ELF-1 (cell line): Measurements from ENCODE around the gene CORO7.

Experiments
- DNase-seq: peaks from one replicate; pipeline ENCODE4 v3.0.0-alpha.2; 2016; ENCODE audit warnings: low read depth, low spot score

CORO7 gene

DNA sequence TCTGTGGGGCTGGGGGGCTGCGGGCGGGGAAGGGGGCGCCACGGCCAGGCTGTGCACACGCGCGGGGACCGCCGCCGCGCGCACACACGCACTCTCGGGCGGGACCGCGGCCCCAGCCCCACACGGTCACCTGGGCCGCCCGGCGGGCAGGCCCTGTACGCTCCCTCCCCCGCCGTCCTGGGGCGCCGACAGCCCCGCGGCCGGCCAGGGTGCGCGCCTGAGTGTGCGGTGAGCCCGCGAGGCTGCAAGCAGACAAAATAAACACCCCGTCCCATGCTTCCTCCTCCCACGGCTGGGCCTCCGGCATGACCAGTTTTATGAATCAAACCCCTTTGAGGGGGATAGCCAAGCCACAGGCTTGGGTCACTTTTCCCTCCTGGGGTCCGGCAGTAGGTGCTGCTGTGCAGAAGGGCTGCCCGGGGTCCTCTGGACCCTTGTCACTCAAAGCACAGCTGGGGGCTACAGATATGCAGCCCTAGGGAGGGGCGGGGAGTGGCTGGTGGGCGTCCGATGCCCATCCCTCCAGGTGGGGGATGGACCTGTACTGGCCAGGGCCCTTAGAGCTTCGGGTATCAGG, 44.3 kb downstream of the CORO7 start:
- no peak for DNase-seq

DNA sequence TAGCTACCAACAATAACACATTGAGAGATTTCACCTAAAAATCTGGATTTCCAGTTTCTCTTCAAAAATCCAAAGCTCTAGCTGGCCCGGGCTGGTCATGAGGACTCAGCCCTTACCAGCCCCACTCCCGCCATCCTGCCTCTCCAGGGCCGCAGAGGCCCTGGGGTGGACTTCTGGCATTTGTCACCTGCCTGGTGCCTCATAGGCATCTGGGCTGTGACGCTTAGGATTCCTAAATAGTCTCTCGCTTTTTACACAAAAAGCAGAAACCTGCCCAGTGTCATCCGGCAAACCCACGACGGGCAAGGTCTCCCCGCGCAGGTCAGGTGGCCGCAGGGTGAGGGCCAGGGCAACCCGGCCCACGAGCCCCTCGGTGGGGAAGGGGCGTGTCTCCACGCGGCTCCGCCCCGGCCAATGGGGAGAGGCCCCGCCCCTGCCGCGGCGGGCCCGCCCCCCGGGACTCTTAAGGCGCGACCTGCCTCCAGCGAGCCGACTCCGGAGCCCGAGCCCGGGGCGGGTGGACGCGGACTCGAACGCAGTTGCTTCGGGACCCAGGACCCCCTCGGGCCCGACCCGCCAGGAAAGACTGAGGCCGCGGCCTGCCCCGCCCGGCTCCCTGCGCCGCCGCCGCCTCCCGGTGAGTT, 44.9 kb downstream of the CORO7 start, which contains the start of gene VASN:
Gene VASN, plus strand, starts transcription at position 492 of the 644 bp plus-strand sequence. CDS start 9,030 bp downstream, outside the sequence.
- peak; percentile 86 for DNase-seq

DNA sequence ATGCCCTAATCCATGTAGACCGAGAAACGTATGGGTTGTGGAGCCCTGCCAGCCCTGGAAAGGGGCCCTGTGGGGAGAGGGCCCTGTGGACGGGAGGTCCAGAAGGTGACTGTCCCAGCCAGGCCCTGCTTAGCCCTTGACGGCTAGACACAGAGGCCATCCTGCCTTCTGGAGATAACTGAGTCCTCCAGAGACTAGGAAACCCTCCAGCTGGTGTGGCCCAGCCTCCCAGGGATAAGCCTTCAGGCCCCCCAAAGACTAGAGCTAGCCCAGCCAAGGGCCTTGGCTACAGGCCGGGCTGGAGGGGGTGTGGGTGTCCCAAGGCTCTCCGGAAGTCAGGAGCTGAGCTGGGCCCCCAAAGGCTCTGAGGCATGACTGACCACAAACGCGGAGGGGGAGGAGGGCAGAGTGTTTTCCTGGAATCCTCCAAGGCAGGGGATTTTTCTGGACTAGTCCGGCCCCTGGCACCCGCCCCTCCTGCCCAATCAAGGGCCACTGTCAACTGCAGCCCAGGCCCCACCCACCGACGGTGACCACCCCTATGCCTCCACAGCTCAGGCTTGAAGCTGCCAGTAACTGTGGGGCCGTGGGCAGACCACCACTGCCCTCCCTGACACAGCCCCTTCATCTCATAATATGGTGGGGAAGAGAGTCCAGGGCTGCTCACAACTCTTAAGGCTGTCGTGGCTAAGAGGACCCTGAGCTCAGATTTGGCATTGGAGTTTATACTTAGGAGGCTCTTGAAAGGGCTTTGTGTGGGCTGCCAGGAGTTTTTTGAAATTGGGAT, 45.6 kb downstream of the CORO7 start:
- DNase-seq: no peak

DNA sequence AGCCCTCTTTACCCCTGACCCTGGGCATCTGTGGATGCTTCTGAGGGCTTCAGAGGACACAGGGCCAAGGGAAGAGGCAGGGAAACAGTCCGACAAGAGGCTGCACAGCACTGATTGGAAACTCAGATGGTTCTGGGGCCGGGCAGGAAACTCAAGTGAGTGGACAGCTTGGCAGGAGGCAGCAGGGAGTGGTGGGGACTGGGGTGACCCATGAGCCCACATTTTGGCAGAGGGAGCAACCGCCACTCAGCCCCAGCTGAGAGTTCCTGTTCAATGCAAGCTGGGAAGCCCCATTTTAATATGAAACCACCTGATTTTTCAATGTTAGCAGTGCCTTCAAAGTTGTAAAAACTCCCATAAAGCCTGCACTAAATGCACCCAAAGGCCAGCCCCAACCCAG, 46.2 kb downstream of the CORO7 start:
- no peak for DNase-seq

DNA sequence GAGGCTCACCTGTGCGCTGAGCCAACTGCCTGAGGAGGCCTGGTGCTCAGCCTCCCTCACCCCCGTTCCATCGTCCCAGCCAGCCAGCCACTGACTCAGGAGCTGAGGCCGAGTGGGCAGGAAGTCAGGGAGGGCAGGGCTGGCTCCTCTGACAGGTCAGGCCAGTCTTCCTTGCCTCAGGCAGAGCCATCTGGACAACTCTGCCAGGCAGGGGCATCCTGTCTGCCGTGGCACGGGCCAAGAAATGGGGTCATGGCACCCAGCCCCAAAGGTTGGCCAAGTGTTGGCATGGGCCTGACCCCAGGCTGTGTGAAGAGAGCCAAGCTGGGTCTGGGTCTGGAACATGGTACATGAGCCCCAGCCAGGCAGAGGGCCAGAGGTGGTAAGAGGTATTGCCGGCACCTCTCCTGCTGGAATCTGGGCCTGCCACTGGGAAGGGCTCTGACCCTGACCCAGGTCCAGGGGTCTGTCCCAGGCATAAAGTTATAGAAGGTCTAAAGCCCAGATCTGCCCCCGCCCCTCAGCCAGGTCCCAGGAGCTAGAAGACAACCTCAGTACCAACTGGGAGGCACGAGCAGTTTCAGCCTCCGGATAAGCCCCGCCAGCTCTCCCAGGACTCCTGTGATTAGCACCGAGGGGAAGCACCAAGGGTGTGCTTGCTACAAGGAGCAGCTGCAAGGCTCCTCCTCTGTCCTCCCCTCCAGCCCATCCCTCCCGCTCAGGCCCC, 47.2 kb downstream of the CORO7 start:
- DNase-seq: no peak

DNA sequence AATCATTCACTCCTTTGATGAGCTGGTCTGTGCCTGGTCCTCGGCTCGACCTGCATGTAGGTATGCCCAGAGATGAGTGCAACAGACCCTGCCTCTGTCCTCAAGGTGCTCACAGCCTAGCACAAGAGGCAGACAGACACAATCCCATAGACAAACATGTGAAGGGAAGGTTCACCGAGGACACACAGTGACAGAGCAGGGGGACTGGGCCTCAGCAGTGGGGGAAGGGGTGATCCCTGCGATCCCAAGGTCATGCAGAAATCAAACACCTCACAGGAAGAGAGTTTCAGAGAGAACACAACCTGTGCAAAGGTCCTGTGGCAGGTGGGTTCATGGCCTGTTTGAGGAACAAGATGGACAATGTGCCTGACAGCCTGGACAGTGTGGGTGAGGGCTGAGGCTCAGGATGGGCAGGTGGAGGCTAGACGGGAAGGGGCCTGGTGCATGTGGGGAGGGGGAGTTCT, 49.0 kb downstream of the CORO7 start:
- DNase-seq: no peak

DNA sequence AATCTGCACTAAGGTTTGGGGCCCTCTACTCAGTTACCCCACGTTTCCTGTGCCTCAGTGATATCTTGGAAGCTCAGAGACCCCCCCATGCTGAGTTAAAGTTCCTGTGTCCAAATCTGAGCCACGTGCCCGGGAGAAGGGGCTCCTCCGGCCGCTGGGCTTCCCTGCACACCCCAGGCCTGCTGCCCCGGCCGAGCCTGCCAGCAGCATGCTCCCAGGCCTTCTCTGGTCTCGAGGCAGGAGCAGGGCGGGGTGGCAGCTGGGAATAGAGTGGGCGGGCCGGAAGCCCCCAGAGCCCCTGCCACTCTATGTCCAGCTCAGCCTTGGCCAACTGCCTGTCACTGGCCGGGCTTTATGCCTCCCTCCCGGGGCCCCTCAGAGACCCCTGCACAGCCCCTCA, 50.4 kb downstream of the CORO7 start:
- DNase-seq: no peak

DNA sequence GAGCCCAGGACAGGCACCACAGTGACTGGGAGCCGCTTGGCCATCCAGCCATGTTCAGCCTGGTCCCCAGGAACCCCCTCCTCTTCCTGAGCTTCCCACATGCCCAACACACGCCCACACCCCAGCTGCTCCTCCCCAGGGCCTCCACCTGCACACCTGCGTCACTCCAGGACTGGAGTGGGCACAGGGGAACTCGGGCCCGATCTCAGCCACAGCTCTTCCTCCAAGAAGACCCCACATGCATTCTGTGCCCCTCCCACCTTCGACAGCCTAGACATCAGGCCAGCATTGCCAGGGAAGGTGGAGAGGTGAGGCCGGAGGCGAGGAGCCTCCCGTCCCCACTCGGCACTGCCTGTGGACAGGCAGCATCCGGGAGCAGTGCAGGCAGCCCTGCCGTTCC, 50.8 kb downstream of the CORO7 start:
- DNase-seq: no peak

DNA sequence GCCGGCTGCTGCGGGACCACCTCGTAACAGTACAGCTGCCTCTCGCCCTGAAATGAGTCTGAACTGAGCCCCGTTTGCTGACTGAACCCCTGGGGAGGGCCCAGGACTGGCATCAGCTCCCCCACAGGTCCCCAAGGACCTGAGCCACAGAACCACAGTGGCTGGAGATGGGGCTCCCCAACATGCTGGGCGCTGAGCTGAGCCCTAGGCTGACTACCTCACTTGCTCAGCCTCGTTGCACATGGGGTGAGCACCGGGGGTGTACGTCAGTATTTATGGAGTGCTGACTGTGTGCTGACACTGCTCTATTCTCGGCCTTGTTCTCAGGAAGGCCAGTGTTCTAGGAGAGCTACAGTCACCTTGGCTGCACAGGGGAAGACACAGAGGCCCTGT, 51.4 kb downstream of the CORO7 start:
- no peak for DNase-seq

DNA sequence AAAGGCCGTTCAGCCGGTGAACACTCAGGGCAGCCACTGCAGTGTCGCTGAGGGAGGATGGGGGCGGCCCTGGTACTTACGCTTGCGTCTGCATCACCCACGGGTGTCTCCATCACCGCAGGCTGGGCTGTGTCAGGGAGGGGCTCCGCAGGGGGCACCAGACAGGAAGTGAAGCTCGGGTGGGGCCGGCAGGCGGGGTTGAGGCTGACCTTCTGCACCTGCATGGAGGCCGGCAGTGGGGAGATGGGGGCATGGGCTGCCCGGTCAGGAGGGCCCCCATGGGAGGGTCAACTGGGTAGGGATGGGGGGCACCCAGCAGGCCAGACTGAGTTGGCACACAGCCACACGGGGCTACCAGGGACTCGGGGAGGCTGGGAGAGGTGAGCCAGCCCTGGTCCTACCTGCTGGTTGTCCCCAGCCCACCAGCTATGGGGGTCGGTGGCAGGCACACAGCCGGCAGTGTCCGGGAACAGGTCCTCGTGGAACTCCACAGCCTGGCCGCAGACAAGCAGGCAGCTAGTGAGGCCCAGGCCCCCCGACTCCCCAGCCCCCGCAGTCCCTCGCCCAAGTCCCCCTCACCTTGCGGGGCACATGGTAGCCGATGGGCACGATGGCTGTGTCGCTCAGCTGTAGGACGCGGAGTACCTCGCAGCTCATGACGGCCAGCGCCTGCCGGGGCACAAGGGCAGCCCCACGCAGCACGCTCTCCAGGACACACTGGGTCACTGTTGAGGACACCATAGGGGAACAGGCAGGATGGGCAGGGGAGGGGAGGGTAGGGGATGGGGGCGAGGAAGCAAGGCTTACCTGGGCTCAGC, 52.0 kb downstream of the CORO7 start:
- no peak for DNase-seq

DNA sequence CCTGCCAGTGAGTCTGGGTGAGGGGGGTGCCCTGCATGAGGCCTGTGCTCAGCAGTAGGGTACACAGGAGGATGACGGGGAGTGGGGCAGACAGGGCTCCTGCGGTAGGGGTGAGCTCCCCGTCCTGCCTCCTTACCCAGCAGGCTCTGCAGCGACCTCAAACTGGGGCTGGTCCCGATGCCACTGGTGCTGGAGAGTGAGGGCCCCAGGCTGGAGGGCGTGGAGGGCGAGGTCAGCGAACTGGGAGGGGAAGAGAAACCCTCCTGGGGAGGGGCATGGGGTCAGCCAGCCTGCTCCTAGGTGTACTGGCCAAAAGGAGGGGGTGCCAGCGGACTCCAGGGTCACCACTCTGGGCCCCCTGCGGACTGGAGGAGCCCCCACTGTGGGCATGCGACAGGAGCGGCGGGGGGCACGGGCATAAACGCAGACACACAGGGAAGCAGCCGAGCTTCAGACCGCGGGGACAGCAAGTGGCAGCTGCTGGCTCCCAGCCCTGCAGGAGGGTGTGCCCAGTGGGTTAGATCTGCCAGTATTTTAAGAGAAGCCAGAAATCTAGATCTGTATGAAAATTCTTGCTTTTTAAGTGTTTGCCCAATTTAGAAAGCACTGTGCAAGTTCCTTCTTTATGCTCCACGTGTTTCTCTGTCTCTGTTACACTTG, 53.8 kb downstream of the CORO7 start:
- DNase-seq: no peak

DNA sequence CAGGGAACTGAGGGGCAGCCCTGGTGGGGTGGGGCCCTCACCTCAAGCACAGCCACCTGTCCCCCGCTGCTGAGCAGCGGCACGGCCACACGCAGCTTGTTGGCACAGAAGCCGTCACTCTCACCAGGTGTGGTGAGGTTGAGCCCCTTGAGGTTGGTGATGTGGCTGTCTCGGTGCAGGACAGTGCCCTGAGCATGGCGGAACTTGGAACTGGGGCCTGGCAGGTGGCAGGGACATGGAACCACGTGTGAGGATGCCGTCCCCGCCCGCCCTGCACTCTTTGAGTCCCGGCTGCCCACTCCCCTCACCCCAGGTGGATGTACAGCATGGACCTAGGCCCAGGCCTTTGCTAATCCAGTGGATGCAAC, 54.5 kb downstream of the CORO7 start:
- no peak for DNase-seq

DNA sequence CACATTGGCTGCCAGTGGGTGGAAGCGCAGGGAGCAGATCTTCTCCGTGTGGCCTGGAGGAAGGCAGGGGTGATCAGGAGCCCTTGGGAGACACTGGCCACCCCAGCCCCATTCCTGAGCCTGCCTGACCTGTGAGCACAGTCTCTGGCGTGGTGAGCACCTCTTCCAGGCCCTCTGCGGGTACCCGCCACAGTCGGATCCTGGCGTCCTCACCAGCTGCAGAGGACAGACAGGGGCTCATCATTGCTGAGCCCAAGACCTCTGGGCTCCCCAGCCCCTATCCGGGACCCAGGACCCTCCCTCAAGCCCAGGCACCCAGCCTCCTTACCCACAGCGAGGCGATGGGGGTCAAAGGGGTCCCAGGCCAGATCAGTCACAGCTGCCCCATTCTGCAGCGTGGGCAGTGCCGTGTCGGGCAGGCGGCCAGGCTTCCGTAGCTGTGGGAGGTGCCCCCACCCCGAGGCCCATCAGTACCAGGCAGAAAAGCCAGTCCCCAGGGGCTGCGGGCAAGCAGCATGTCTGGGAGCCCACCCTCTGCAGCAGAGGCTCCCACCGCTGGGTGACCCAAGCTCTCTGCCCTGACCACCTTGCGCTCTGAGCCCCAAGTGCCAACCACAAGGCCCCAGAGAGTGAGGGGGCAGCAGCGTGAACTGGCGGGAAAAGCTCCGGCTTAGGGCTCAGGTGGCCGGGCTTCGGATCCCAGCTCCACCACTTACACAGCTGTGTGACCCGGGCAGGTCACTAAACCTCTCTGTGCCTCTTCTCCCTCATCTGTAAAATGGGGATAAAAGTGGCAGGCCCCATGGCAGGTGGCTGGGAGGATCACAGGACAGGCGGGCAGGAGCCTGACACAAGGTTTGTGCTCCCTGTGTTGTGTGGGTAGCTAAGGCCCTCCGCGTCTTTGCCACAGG, 55.1 kb downstream of the CORO7 start:
- no peak for DNase-seq

DNA sequence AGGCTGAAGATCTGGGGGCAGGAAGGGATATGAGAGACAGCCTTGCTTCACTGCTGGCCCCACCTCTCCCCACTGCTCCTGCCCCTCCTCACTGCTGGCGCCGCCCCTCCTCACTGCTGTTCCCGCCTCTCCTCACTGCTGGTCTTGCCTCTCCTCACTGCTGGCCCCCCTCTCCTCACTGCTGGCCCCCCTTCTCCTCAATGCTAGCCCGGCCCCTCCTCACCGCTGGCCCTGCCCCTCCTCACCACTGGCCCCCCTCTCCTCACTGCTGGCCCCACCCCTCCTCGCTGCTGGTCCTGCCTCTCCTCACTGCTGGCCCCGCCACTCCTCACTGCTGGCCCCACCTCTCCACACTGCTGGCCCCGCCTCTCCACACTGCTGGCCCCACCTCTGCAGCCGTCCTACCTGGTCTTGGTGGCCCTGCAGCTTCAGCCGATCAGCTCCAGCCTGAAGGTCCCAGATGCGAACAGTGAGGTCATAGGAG, 55.8 kb downstream of the CORO7 start:
- peak; percentile 83 for DNase-seq

DNA sequence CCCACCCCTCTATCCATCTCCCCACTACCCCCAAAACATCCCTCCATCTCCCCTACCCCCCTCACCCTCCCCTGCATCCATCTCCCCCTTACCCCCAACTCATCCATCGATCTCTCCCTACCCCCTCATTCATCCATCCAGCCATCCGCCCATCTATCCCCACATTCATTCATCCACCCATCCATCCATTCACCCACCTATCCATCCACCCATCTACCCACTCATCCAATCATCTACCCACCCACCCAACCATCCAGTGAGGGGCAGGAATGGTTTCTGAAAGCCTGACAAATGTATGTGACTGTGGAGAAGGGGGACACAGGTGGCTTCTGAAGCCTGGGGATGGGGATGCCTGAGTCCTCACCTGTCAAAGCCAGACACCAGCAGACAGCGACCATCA, 56.5 kb downstream of the CORO7 start:
- no peak for DNase-seq

DNA sequence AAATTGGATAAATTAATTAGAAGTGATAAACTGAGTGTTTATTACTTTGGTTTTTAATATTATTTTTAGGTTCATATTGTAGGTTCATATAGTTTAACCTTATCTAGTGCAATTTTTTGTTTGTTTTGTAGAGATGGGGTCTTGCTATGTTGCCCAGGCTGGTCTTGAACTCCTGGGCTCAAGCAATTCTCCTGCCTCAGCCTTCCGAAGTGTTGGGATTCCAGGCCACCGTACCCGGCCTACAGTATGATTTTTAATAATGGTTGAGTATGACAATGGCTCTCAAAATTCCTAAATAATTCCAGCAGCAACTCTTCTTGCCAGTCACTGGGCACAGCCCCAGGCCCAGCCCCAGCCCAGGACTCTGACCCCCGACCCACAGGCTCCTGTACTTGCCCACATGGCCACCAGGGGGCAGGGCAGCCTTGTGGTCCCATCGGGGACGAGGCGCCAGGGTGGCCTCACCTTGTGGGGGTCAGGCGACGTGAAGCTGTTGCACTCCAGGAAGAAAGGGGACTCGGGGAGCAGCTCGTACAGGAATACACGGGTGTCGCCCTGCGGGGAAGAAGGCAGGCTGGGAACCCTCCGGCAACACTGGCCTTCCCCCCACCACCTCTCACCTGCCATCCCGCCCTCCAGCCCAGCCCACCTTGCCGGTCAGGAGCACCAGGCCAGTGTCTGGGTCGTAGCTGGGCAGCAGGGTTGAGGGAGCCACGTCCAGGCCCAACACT, 57.4 kb downstream of the CORO7 start:
- DNase-seq: peak; percentile 77

DNA sequence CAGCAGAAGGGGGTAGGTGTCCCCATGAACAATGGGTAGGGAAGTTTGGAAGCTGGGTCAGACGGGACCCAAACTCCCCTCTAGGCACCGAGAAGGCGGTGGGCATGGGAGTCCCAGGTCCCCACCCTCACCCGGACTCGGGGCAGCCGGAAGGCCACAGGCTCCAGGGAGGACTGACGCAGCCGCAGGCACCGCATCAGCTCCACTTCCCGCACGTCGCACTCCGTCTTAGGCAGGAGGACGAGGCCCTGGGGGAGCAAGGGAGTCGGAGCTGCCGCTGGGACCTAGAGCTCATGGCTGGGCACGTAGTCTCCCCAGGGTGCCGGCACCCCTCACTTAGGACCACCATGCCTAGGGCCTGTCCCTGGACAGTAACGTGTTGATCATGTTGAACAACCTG, 58.2 kb downstream of the CORO7 start:
- DNase-seq: no peak

DNA sequence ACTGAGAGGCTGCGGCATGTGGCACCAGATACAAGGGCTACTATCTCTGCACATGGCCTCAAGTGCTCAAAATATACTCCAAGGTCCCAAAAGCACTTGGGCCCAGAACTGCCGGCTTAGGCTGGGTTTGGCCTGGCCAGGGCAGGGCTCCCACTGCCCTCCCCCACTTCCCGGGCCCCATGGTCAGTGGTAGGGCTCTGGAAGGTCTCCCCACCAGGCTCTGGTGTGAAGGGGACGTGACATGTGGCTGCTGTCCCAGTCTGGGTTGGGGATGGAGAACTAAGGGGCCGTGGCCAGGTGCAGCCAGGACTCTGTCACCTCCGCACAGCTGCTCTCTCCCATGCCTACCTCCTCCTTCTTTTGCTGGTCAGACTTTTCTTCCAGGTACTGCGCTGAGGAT, 59.6 kb downstream of the CORO7 start:
- no peak for DNase-seq
